Measurements from ENCODE around the gene BTBD2. TPM values are rescaled to one million over a fixed set of nuclear protein-coding genes. Genes with fewer than 3 reads are reported as not detected.

The BTBD2 gene
- total and polyA plus RNA-seq, 2 of the 13 experiments (the other 11 are each of a cell fraction or from before 2014, with no cell fraction given) = 28.1 to 45.3 TPM

- Histone ChIP-seq H3K9ac (ENCODE audit: insufficient read depth, low read depth, low read length) (no peak overlapping the region), H3K36me3 (replicated peaks in 1 of 2; ENCODE audit: control insufficient read depth in 1 of 2, insufficient read depth in 2 of 2, low read length in 2 of 2) (peaks cover 2 to 9% of the 10 kb centered on the region in 2 experiments; a peak in 3 of 5 replicates), H4K20me1 (ENCODE audit: insufficient read depth, low read length) (peaks cover 57% of the 10 kb centered on the region), H3K4me2 (ENCODE audit: low read depth, low read length) (no peak overlapping the region), H2AFZ (ENCODE audit: low read length) (no peak overlapping the region), H3K9me3 (ENCODE audit: low read length) (no peaks in the 10 kb centered on the region), H3K4me1 (ENCODE audit: insufficient read depth, low read length) (peaks cover 23% of the 10 kb centered on the region), H3K27me3 (ENCODE audit: control insufficient read depth in 1 of 2, insufficient read depth in 2 of 2, low read length in 2 of 2) (no peaks in the 10 kb centered on the region; a peak in 1 of 5 replicates), H3K79me2 (ENCODE audit: insufficient read depth, low read length) (peaks cover 67% of the 10 kb centered on the region), H3K27ac (ENCODE audit: extremely low read length, insufficient read depth, low read length) (no peak overlapping the region), H3K4me3 (replicated peaks in 1 of 3; ENCODE audit: insufficient read depth in 1 of 3, low read depth in 2 of 3, low read length in 3 of 3) (no peak overlapping the region)
- BruUV-seq (replicated peaks) = no TSS peak
- in situ Hi-C loops (cut with HindIII; ENCODE audit: extremely low pct_ligation_motif_present, low pct_unique_long_range_greater_than_20kb) = no loop called here
- DNase-seq (ENCODE audit: low spot score) = no peak
- POLR2A ChIA-PET = no interaction called here
- ATAC-seq = no peak
- CTCF ChIA-PET (ENCODE audit: low intra/inter-chr PET ratio, low total read pairs) = interaction anchor here (0.7 kb wide), 1 partner anchor 125 kb away, joined by 4 read pairs; no protein-coding TSS in a partner anchor
- WGBS (ENCODE audit: low lambda C conversion rate) = 89% methylated on average over 12 of the region's 30 CpGs
- 0 out of 2 replicates have a peak, but pooled peaks have one; percentile 17 for TF ChIP-seq HNRNPL (IDR thresholded peaks at IDR 0.05; ENCODE audit: low read depth, low read length)
- TF ChIP-seq ZBTB38 (CRISPR knock-in tag; IDR thresholded peaks at IDR 0.05) = peak; percentile 49; the same call in 1 of the 2 replicates
- TF ChIP-seq CHD2 (IDR thresholded peaks at IDR 0.05; ENCODE audit: low read depth, low read length) = no peak
- no peak for FAIRE-seq
- intact Hi-C loops (cut with micrococcal nuclease; ENCODE audit: unreplicated experiment) = no loop called here
These were observed 70.5 kb downstream of the BTBD2 start for GRCh38 chr19:1944916-1945561.

DNA sequence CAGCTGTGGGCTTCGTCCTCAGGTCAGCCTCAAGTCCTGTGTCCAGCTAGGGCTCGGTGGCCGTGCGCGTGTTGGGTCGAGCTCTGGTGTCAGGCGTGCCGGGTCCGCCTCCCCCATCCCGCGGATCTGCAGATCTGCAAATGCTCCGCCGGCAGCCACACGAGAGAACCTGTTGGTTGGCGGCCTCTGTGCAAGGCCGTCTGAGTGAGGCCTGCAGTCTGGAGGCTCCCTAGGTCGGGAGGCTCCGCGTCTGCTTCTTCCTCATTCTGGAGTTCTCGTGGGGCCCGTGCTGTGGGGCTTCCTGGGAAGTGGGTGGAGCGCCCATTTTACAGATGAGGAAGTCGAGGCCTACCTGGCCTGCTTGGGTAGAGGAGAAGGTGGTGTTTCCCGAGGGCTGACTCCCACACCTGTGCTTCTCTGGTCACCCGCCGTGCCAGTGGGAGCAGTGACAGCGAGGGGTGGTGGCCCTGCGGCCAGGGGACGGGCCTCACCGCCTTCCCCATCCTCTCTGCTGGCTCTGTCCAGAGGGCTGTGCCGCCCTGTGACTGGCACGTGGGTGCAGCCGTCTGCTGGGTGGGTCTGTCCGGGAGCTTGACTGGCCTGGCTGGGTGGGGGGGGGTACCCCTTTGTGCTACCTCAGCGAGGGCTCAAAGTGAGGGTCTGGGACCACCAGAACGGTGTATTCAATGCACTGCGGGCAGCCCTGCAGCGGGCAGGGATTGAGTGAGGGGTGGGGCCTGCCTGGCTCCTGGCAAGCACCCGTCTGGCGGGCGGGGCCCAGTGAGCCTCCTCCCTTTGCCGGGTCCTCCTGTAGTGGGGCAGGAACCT is 71.2 kb downstream of the BTBD2 start:
- WGBS (ENCODE audit: low lambda C conversion rate) = 90% methylated on average over 14 of the region's 42 CpGs
- DNase-seq (ENCODE audit: low spot score) (no peak), ATAC-seq (no peak), FAIRE-seq (no peak)
- Histone ChIP-seq H3K9ac (ENCODE audit: insufficient read depth, low read depth, low read length) (no peak overlapping the region), H3K4me2 (ENCODE audit: low read depth, low read length) (peak overlapping the region; percentile 97; the same call in 1 of the 2 replicates), H2AFZ (ENCODE audit: low read length) (no peak overlapping the region), H3K4me1 (ENCODE audit: insufficient read depth, low read length) (peaks cover 30% of the 10 kb centered on the region), H3K4me3 (replicated peaks in 1 of 3; ENCODE audit: insufficient read depth in 1 of 3, low read depth in 2 of 3, low read length in 3 of 3) (peak overlapping the region in 1 of 3 experiments; percentile 95; a peak in 1 of 6 replicates), H4K20me1 (ENCODE audit: insufficient read depth, low read length) (peaks cover 52% of the 10 kb centered on the region), H3K27me3 (ENCODE audit: control insufficient read depth in 1 of 2, insufficient read depth in 2 of 2, low read length in 2 of 2) (no peaks in the 10 kb centered on the region; a peak in 1 of 5 replicates), H3K79me2 (ENCODE audit: insufficient read depth, low read length) (peaks cover 61% of the 10 kb centered on the region), H3K27ac (ENCODE audit: extremely low read length, insufficient read depth, low read length) (no peak overlapping the region), H3K36me3 (replicated peaks in 1 of 2; ENCODE audit: control insufficient read depth in 1 of 2, insufficient read depth in 2 of 2, low read length in 2 of 2) (peaks cover 2 to 8% of the 10 kb centered on the region in 2 experiments; a peak in 3 of 5 replicates), H3K9me3 (ENCODE audit: low read length) (no peaks in the 10 kb centered on the region)
- POLR2A ChIA-PET = no interaction called here
- in situ Hi-C loops (cut with HindIII; ENCODE audit: extremely low pct_ligation_motif_present, low pct_unique_long_range_greater_than_20kb) = no loop called here
- no TSS peak for BruUV-seq (replicated peaks)
- CTCF ChIA-PET (ENCODE audit: low intra/inter-chr PET ratio, low total read pairs) = no interaction called here
- intact Hi-C loops (cut with micrococcal nuclease; ENCODE audit: unreplicated experiment) = no loop called here
- TF ChIP-seq, protein P1, sequence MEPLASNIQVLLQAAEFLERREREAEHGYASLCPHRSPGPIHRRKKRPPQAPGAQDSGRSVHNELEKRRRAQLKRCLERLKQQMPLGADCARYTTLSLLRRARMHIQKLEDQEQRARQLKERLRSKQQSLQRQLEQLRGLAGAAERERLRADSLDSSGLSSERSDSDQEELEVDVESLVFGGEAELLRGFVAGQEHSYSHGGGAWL (CRISPR knock-in tag; IDR thresholded peaks at IDR 0.05) = no peak
- TF ChIP-seq ZNF629 (CRISPR knock-in tag; conservative IDR thresholded peaks at IDR 0.05) (peak; percentile 94), ZFP37 (CRISPR knock-in tag; IDR thresholded peaks at IDR 0.05; ENCODE audit: borderline replicate concordance) (no peak), NR1H2 (CRISPR knock-in tag; IDR thresholded peaks at IDR 0.05; ENCODE audit: borderline replicate concordance, low read depth) (no peak), ZMYM3 (CRISPR knock-in tag; IDR thresholded peaks at IDR 0.05) (peak; percentile 72), MTA1 (CRISPR knock-in tag; IDR thresholded peaks at IDR 0.05; ENCODE audit: borderline replicate concordance) (no peak), HMG20A (CRISPR knock-in tag; IDR thresholded peaks at IDR 0.05; ENCODE audit: borderline replicate concordance) (no peak), ZNF615 (CRISPR knock-in tag; IDR thresholded peaks at IDR 0.05; ENCODE audit: borderline replicate concordance) (no peak), ZNF160 (CRISPR knock-in tag; IDR thresholded peaks at IDR 0.05) (no peak), ZBTB38 (CRISPR knock-in tag; IDR thresholded peaks at IDR 0.05) (peak; percentile 90), ZBTB33 (CRISPR knock-in tag; IDR thresholded peaks at IDR 0.05) (peak; percentile 92)
- TF ChIP-seq, protein P2, sequence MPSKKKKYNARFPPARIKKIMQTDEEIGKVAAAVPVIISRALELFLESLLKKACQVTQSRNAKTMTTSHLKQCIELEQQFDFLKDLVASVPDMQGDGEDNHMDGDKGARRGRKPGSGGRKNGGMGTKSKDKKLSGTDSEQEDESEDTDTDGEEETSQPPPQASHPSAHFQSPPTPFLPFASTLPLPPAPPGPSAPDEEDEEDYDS (CRISPR knock-in tag; IDR thresholded peaks at IDR 0.05) = no peak

All from HepG2 (cell line).